C4-2B (cell line): ENCODE results near the gene TULP3.

ENCODE experiments used
- CTCF ChIP-seq: fragments of 450-650 bp; conservative IDR thresholded peaks from 2 replicates; pipeline ENCODE4 v1.5.1; 2017; ENCODE audit warnings: mild to moderate bottlenecking
- ZFX ChIP-seq: fragments of 450-650 bp; IDR thresholded peaks from 2 replicates; pipeline ENCODE4 v1.6.1; 2017

GRCh38 chr12:2842948-2843347, 47.7 kb upstream of the TULP3 start:
- TF ChIP-seq CTCF (no peak), ZFX (no peak)
